ENCODE data around the gene ZNF468.
A peak's percentile ranks its signal among the peaks of the same experiment; 100 is the strongest.
"Not testable (repeated sequence)": the region's sequence is repeated elsewhere in the genome, so short reads cannot be mapped to it uniquely, and the experiment has no call there.

Gene ZNF468

DNA sequence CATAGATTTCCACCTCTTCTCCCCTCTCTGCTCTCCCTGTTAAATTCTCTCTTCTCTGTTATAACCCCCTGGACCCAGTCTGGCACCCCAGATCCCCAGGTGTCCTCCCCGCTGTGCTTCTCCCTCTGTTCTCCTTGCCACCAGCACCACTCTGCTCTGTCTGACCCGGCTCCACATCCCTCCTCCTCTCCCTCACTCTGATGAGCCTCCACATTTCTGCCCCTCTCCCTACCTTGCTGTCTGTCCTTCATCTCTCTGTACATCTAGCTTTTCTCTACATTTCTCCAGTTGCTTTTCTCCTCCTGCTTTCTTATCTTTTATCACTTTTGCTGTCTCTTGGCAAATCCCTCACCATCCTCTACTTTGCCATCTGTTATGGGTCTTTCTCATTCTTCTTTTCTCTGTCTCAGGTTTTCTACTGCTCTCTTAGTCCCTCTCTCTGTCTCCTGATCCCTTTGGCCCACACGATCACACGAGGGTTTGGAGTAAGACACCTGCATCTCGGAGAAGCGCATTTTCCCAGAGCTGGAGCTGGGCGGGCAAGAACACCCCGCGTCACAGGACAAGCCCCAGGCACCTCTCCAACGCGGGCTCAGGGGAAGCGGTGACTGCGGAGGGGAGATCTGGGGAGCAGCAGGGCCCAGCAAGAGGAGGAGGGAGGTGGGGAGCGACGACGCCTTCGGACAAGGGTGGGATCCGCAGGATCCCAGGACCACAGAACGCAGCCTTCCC, 36.8 kb downstream of the ZNF468 start:
- peak overlapping the region; percentile 75 for H3K9ac ChIP-seq (ENCODE audit: low read length)
- not testable (repeated sequence) for H3K27me3 ChIP-seq (ENCODE audit: control insufficient read depth, insufficient read depth, low read length); H3K4me1 ChIP-seq (ENCODE audit: control insufficient read depth, insufficient read depth, low read length); H3K9me3 ChIP-seq (ENCODE audit: control insufficient read depth, low read length); H3K36me3 ChIP-seq (ENCODE audit: control insufficient read depth, insufficient read depth, low read length)
- H3K4me3 ChIP-seq (ENCODE audit: low read length) = peak overlapping the region; percentile 84

DNA sequence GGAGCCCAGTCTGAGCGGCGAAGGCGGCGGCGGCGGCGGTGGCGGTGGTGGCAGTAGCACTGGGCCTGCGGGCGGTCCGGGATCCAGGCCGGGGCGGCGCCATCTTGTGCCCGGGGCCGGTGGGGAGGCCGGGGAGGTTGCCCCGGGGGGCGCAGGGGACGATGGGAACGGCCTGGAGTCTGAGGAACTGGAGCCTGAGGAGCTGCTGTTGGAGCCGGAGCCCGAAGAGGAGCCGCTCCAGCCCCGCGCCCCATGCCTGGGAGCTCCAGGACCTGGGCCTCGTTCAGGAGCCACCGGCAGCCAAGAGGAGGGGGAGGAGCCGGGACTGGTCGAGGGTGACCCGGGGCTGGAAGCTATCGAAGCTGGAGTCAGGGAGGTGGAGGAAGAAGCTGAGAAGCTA, 47.6 kb downstream of the ZNF468 start:
- peaks cover 5% of the 10 kb centered on the region for H3K36me3 ChIP-seq (ENCODE audit: control insufficient read depth, insufficient read depth, low read length)

DNA sequence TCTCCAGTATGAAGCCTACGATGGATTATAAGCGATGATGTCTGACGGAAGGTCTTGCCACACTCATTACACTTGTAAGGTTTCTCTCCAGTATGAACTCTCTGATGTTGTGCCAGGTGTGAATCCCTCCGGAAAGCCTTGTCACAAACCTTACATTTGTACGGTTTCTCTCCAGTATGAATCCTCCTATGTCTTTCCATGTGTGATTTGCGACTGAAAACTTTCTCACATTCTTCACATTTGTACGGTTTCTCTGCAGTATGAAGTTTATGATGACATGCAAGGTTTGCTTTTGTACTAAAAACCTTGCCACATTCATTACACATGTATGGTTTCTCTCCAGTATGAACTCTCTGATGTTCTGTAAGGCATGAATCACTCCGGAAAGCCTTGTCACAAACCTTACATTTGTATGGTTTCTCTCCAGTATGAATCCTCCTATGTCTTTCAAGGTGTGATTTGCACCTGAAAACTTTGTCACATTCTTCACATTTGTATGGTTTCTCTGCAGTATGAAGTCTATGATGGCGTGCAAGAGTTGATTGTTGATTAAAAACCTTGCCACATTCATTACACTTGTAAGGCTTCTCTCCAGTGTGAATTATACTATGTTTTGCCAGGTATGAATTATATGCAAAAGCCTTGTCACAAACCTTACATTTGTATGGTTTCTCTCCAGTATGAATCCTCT, 57.3 kb downstream of the ZNF468 start:
- not testable (repeated sequence) for H3K9ac ChIP-seq (ENCODE audit: low read length); H3K4me1 ChIP-seq (ENCODE audit: control insufficient read depth, insufficient read depth, low read length); H3K4me3 ChIP-seq (ENCODE audit: low read length); H3K27me3 ChIP-seq (ENCODE audit: control insufficient read depth, insufficient read depth, low read length); H3K36me3 ChIP-seq (ENCODE audit: control insufficient read depth, insufficient read depth, low read length)
- H3K9me3 ChIP-seq (ENCODE audit: control insufficient read depth, low read length) = peaks cover 16% of the 10 kb centered on the region

More for the DNA sequence above, 47.6 kb downstream of the ZNF468 start:
- no peaks in the 10 kb centered on the region for H3K27me3 ChIP-seq (ENCODE audit: control insufficient read depth, insufficient read depth, low read length)
- H3K9me3 ChIP-seq (ENCODE audit: control insufficient read depth, low read length) = no peaks in the 10 kb centered on the region
- H3K9ac ChIP-seq (ENCODE audit: low read length) = no peak overlapping the region
- no peaks in the 10 kb centered on the region for H3K4me1 ChIP-seq (ENCODE audit: control insufficient read depth, insufficient read depth, low read length)
- H3K4me3 ChIP-seq (ENCODE audit: low read length) = no peak overlapping the region

DNA sequence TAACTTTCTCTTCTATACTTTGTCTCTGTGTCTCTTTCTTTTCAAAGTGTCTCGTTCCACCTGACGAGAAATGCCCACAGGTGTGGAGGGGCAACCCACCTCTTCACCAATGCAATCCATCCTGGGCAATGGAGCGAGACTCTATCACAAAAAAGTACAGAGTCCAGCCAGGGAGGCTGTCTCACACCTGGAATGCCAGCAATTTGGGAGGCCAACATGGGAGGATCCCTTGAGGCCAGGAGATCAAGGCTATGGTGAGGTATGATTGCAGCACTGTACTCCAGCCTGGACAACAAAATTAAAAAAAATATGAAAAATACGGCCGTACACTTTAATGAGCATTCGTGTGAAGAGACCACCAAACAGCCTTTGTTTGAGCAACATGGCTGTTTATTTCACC, 68.0 kb downstream of the ZNF468 start:
- Histone ChIP-seq H3K9me3 (ENCODE audit: control insufficient read depth, low read length) (no peaks in the 10 kb centered on the region), H3K4me1 (ENCODE audit: control insufficient read depth, insufficient read depth, low read length) (no peaks in the 10 kb centered on the region), H3K4me3 (ENCODE audit: low read length) (no peak overlapping the region), H3K36me3 (ENCODE audit: control insufficient read depth, insufficient read depth, low read length) (no peaks in the 10 kb centered on the region), H3K27me3 (ENCODE audit: control insufficient read depth, insufficient read depth, low read length) (no peaks in the 10 kb centered on the region), H3K9ac (ENCODE audit: low read length) (no peak overlapping the region)
